Smooth muscle cell (in vitro differentiated cells): ENCODE results near the gene HIBADH. TPM values are rescaled to one million over a fixed set of nuclear protein-coding genes. Genes with fewer than 3 reads are reported as not detected.
A peak's percentile ranks its signal among the peaks of the same experiment; 100 is the strongest.

Source experiments
- DNase-seq: peaks from one replicate; lab custom pipeline; 2025; ENCODE audit not compliant: unreplicated experiment; lab: John Stamatoyannopoulos, UW
- H2AFZ ChIP-seq: fragments of 200-600 bp; sonication (generic); 2 replicates; pipeline ENCODE4 v1.6.0; 2016; ENCODE audit warnings: antibody characterized with exemption, low read depth, mild to moderate bottlenecking
- H3F3A ChIP-seq: fragments of 200-600 bp; sonication (generic); 2 replicates; pipeline ENCODE4 v1.6.0; 2017; ENCODE audit warnings: antibody characterized with exemption, low read depth
- H3K27ac ChIP-seq: fragments of 200-600 bp; sonication (generic); 2 replicates; pipeline ENCODE4 v1.5.1; 2016; ENCODE audit warnings: low read depth, mild to moderate bottlenecking
- H3K27me3 ChIP-seq: fragments of 200-600 bp; sonication (generic); 2 replicates; pipeline ENCODE4 v1.6.1; 2016; ENCODE audit warnings: low read depth, mild to moderate bottlenecking
- H3K36me3 ChIP-seq: fragments of 200-600 bp; sonication (generic); 2 replicates; pipeline ENCODE4 v1.5.1; 2016; ENCODE audit warnings: low read depth
- H3K4me1 ChIP-seq: fragments of 200-600 bp; sonication (generic); 2 replicates; pipeline ENCODE4 v1.5.1; 2016; ENCODE audit warnings: low read depth
- H3K4me2 ChIP-seq: fragments of 200-600 bp; sonication (generic); 2 replicates; pipeline ENCODE4 v1.6.0; 2016; ENCODE audit warnings: mild to moderate bottlenecking
- H3K4me3 ChIP-seq: fragments of 200-600 bp; sonication (generic); 2 replicates; pipeline ENCODE4 v1.5.1; 2016; ENCODE audit warnings: mild to moderate bottlenecking
- H3K79me2 ChIP-seq: fragments of 200-600 bp; sonication (generic); 2 replicates; pipeline ENCODE4 v1.6.0; 2016; ENCODE audit warnings: low read depth, mild to moderate bottlenecking
- H3K9ac ChIP-seq: fragments of 200-600 bp; sonication (generic); 2 replicates; pipeline ENCODE4 v1.6.0; 2016; ENCODE audit warnings: low read depth
- H3K9me3 ChIP-seq: fragments of 200-600 bp; sonication (generic); replicated peaks from 2 replicates; pipeline ENCODE4 v1.5.1; 2016; ENCODE audit warnings: low read depth
- H4K20me1 ChIP-seq: fragments of 200-600 bp; sonication (generic); 2 replicates; pipeline ENCODE4 v1.6.0; 2016; ENCODE audit warnings: low read depth
- CTCF ChIP-seq: fragments of 200-600 bp; sonication (generic); IDR thresholded peaks from 2 replicates; pipeline ENCODE4 v1.5.1; 2017; ENCODE audit warnings: borderline replicate concordance, mild to moderate bottlenecking, antibody characterized with exemption; ENCODE audit not compliant: insufficient read depth, poor library complexity, severe bottlenecking
- WGBS: methylation state at CpG from one replicate; pipeline ENCODE4 v1.1.7; 2016; ENCODE audit warnings: low lambda C conversion rate; 5-methylcytosine and 5-hydroxymethylcytosine counted together
- polyA plus RNA-seq: library from polyadenylated mRNA; unstranded; fragments of >200 nt; fragmentation: Nextera tagmentation; extraction: Ambion mirVana; gene quantifications from 2 replicates; pipeline ENCODE4 v1.2.1, GENCODE V29; 2016
- total RNA-seq: library from RNA; depleted of rRNA; stranded (reverse); fragments of >200 nt; gene quantifications from 2 replicates; pipeline ENCODE4 v1.2.3, GENCODE V29; 2014

Gene HIBADH
- total and polyA plus RNA-seq, 2 experiments from 2014 or later, result 16.1 to 24.4 TPM

- 63% methylated on average over 4 of the region's 4 CpGs for WGBS
- H4K20me1 ChIP-seq, result no peaks in the 10 kb centered on the region
- no peak overlapping the region for H3K27ac ChIP-seq
- H3K79me2 ChIP-seq, result no peaks in the 10 kb centered on the region
- DNase-seq, result no peak
- H3K4me1 ChIP-seq, result no peaks in the 10 kb centered on the region
- H3K9me3 ChIP-seq, result no peaks in the 10 kb centered on the region
- no peak for TF ChIP-seq CTCF
- H2AFZ ChIP-seq, result no peak overlapping the region
- H3K9ac ChIP-seq, result no peak overlapping the region
- no peaks in the 10 kb centered on the region for H3F3A ChIP-seq
- H3K4me2 ChIP-seq, result no peak overlapping the region
- no peak overlapping the region for H3K4me3 ChIP-seq
- H3K36me3 ChIP-seq, result peaks cover 7% of the 10 kb centered on the region
- H3K27me3 ChIP-seq, result no peaks in the 10 kb centered on the region
These were observed 97.7 kb downstream of the HIBADH start for GRCh38 chr7:27564881-27565482.

- Histone ChIP-seq H3K79me2 (no peaks in the 10 kb centered on the region), H3K4me3 (no peak overlapping the region), H3K4me2 (no peak overlapping the region), H3K36me3 (peaks cover 7% of the 10 kb centered on the region), H3K9ac (no peak overlapping the region), H3F3A (no peaks in the 10 kb centered on the region), H2AFZ (no peak overlapping the region), H3K27ac (peak overlapping the region; percentile 61), H4K20me1 (no peaks in the 10 kb centered on the region), H3K4me1 (no peaks in the 10 kb centered on the region), H3K9me3 (no peaks in the 10 kb centered on the region), H3K27me3 (no peaks in the 10 kb centered on the region)
- no peak for DNase-seq
- TF ChIP-seq CTCF, result peak; percentile 9
These were observed 101.9 kb downstream of the HIBADH start for GRCh38 chr7:27560706-27561235.

- Histone ChIP-seq H3K36me3 (no peaks in the 10 kb centered on the region), H3K4me1 (no peaks in the 10 kb centered on the region), H3K4me2 (no peak overlapping the region), H3K9me3 (no peaks in the 10 kb centered on the region), H2AFZ (no peak overlapping the region), H3F3A (no peaks in the 10 kb centered on the region), H3K79me2 (peaks cover 5% of the 10 kb centered on the region), H4K20me1 (peaks cover 3% of the 10 kb centered on the region), H3K9ac (no peak overlapping the region), H3K4me3 (no peak overlapping the region), H3K27me3 (no peaks in the 10 kb centered on the region), H3K27ac (no peak overlapping the region)
- TF ChIP-seq CTCF, result no peak
- 85% methylated on average over 2 of the region's 2 CpGs for WGBS
- DNase-seq, result no peak
These were observed 107.0 kb downstream of the HIBADH start for GRCh38 chr7:27555670-27556069.

GRCh38 chr7:27554826-27555225, 107.9 kb downstream of the HIBADH start:
- H3K79me2 ChIP-seq, result peaks cover 5% of the 10 kb centered on the region
- no peak for DNase-seq
- TF ChIP-seq CTCF, result no peak
- H3K27ac ChIP-seq, result no peak overlapping the region
- no peaks in the 10 kb centered on the region for H3K27me3 ChIP-seq
- H3K9ac ChIP-seq, result no peak overlapping the region
- H3F3A ChIP-seq, result no peaks in the 10 kb centered on the region
- no peak overlapping the region for H3K4me3 ChIP-seq
- no peak overlapping the region for H2AFZ ChIP-seq
- no peaks in the 10 kb centered on the region for H3K36me3 ChIP-seq
- peaks cover 3% of the 10 kb centered on the region for H4K20me1 ChIP-seq
- 100% methylated on average over 1 of the region's 1 CpG for WGBS
- no peaks in the 10 kb centered on the region for H3K4me1 ChIP-seq
- no peak overlapping the region for H3K4me2 ChIP-seq
- H3K9me3 ChIP-seq, result no peaks in the 10 kb centered on the region
